SU-DHL-6 (cell line): ENCODE measurements around the gene STUB1.

Experiments used
- H2AFZ ChIP-seq: fragments of 200-600 bp; sonication (generic); 2 replicates; pipeline ENCODE4 v1.6.1; 2014; ENCODE audit warnings: low read depth, mild to moderate bottlenecking, moderate library complexity, mixed read lengths, antibody characterized with exemption, low read length; ENCODE audit not compliant: severe bottlenecking
- H3F3A ChIP-seq: fragments of 200-600 bp; shearing (Covaris generic); 2 replicates; pipeline ENCODE4 v1.6.0; 2016; ENCODE audit warnings: antibody characterized with exemption, mild to moderate bottlenecking; ENCODE audit not compliant: insufficient read depth
- H3K27ac ChIP-seq: fragments of 200-600 bp; sonication (generic); 2 replicates; pipeline ENCODE4 v1.5.1; 2016; ENCODE audit warnings: low read depth, mild to moderate bottlenecking, low read length, moderate library complexity, mixed read lengths
- H3K27me3 ChIP-seq: fragments of 200-600 bp; sonication (generic), shearing (Covaris generic); 2 replicates; pipeline ENCODE4 v1.6.0; 2014; ENCODE audit warnings: mild to moderate bottlenecking, low read length
- H3K36me3 ChIP-seq: fragments of 200-600 bp; sonication (generic); 2 replicates; pipeline ENCODE4 v1.6.1; 2014; ENCODE audit warnings: mild to moderate bottlenecking, low read length, mixed read lengths
- H3K4me2 ChIP-seq: fragments of 300-600, 200-600 bp; shearing (Covaris generic), sonication (generic); 2 replicates; pipeline ENCODE4 v1.6.0; 2014; ENCODE audit warnings: low read length, low read depth, mild to moderate bottlenecking; ENCODE audit not compliant: poor library complexity, severe bottlenecking
- H3K4me3 ChIP-seq: fragments of 200-600 bp; sonication (generic); 2 replicates; pipeline ENCODE4 v1.5.1; 2014; ENCODE audit warnings: antibody characterized with exemption, low read length, mild to moderate bottlenecking, mixed read lengths; ENCODE audit not compliant: insufficient read depth, poor library complexity, severe bottlenecking
- H3K79me2 ChIP-seq: fragments of 200-600 bp; sonication (generic); 2 replicates; pipeline ENCODE4 v1.6.1; 2014; ENCODE audit warnings: mild to moderate bottlenecking, low read length, moderate library complexity; ENCODE audit not compliant: insufficient read depth
- H3K9ac ChIP-seq: fragments of 200-600 bp; sonication (generic); 2 replicates; pipeline ENCODE4 v1.7.0; 2014; ENCODE audit warnings: mild to moderate bottlenecking, low read length
- H3K9me2 ChIP-seq: fragments of 200-600 bp; sonication (generic); replicated peaks from 2 replicates; pipeline ENCODE4 v1.6.1; 2014; ENCODE audit warnings: low read length; ENCODE audit not compliant: insufficient read depth
- H3K9me3 ChIP-seq: fragments of 200-600 bp; sonication (generic); 2 replicates; pipeline ENCODE4 v1.6.1; 2014; ENCODE audit warnings: low read length, mixed read lengths; ENCODE audit not compliant: insufficient read depth
- H4K20me1 ChIP-seq: fragments of 200-600 bp; sonication (generic); 2 replicates; pipeline ENCODE4 v1.6.1; 2014; ENCODE audit warnings: low read depth, mild to moderate bottlenecking, antibody characterized with exemption, low read length, moderate library complexity, mixed read lengths
- CTCF ChIP-seq: fragments of 200-600 bp; sonication (generic); IDR thresholded peaks from one replicate; pipeline ENCODE4 v1.5.1; 2017; ENCODE audit warnings: antibody characterized with exemption, mild to moderate bottlenecking, low read length, moderate library complexity; ENCODE audit not compliant: insufficient read depth, poor library complexity, severe bottlenecking
- EZH2phosphoT487 ChIP-seq: fragments of 200-600 bp; sonication (generic), shearing (Covaris generic); conservative IDR thresholded peaks from 2 replicates; pipeline ENCODE4 v1.6.1; 2018; ENCODE audit warnings: mild to moderate bottlenecking, antibody characterized with exemption, low read length, moderate library complexity, mixed read lengths

Gene STUB1

DNA sequence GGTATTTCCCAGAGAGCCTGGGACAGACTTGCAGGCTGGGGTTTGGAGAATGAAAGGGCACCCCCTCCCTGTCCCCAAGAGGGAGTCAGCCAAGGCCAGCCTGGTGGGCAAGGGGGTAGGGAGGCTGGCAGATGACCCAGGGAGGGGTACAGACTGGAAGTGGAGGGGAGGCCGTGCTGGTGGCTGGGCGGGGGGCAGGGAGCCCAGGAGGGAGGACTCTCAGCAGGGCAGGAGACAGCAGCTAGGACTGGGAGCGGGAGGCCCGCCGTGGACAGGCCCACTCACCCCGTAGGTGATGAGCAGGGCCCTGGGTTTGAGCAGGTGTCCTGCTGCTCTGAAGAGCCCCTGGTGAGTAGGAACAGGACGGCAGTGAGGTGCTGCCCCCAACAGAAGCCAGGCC, 45.2 kb upstream of the STUB1 start:
- Histone ChIP-seq H2AFZ (no peak overlapping the region), H3K27ac (no peak overlapping the region), H3K79me2 (no peaks in the 10 kb centered on the region), H3K27me3 (no peaks in the 10 kb centered on the region), H3K9ac (peak overlapping the region; percentile 87), H3K9me3 (no peaks in the 10 kb centered on the region), H3K36me3 (no peaks in the 10 kb centered on the region), H3K9me2 (no peaks in the 10 kb centered on the region), H3K4me2 (peak overlapping the region; percentile 76), H3F3A (peaks cover 11% of the 10 kb centered on the region), H3K4me3 (no peak overlapping the region), H4K20me1 (no peaks in the 10 kb centered on the region)
- no peak for TF ChIP-seq CTCF
- no peak for TF ChIP-seq EZH2phosphoT487

DNA sequence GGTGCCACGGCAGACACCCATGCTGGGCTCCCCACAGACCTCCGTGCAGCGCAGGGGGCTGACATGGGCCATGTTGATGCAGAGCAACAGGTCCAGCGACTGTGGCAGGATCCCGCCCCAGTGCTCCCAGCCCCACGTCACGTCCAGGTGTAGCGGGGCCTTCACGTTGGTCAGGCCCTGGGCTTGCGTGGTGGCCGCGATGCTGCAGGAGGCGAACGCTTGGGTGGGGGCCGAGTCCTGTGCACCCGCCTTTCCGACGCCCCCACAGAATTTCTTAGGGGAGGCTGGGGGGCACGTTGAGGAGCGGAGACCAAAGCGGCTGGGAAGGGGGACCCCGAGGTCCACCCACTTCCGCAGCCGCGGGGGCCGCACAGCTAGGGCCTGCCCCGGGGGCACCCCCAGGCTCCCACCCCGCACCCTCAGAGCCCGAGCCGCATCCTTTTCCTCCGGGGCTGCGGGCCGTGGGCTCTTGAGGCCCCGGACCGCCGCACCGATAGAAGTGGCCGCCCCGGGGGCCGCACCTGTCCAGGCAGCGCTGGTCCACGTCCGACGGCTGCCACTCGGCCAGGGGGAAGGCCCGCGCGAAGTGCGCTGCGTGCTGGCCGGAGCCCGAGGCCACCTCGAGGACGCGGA, 44.5 kb upstream of the STUB1 start:
- H3K9ac ChIP-seq = peak overlapping the region; percentile 87
- no peak for TF ChIP-seq EZH2phosphoT487
- no peak for TF ChIP-seq CTCF
- no peaks in the 10 kb centered on the region for H4K20me1 ChIP-seq
- H3K9me2 ChIP-seq = no peaks in the 10 kb centered on the region
- no peaks in the 10 kb centered on the region for H3K79me2 ChIP-seq
- H3K4me2 ChIP-seq = peak overlapping the region; percentile 76
- peak overlapping the region; percentile 49 for H2AFZ ChIP-seq
- H3K27me3 ChIP-seq = no peaks in the 10 kb centered on the region
- peaks cover 17% of the 10 kb centered on the region for H3F3A ChIP-seq
- no peaks in the 10 kb centered on the region for H3K36me3 ChIP-seq
- peak overlapping the region; percentile 59 for H3K4me3 ChIP-seq
- H3K9me3 ChIP-seq = no peaks in the 10 kb centered on the region
- H3K27ac ChIP-seq = peak overlapping the region; percentile 8; the same call in 1 of the 2 replicates

- Histone ChIP-seq H4K20me1 (no peaks in the 10 kb centered on the region), H3K79me2 (no peaks in the 10 kb centered on the region; the same call in 1 of the 2 replicates), H3K27me3 (no peaks in the 10 kb centered on the region), H3K9ac (peak within 1 kb of the TSS; percentile 87), H3K4me3 (peak within 1 kb of the TSS; percentile 59), H2AFZ (peak within 1 kb of the TSS; percentile 82), H3F3A (peaks cover 17% of the 10 kb centered on the region), H3K9me3 (no peaks in the 10 kb centered on the region), H3K36me3 (no peaks in the 10 kb centered on the region), H3K9me2 (no peaks in the 10 kb centered on the region), H3K27ac (peak within 1 kb of the TSS; percentile 72), H3K4me2 (peak within 1 kb of the TSS; percentile 76)
- no peak for TF ChIP-seq EZH2phosphoT487
- no peak for TF ChIP-seq CTCF
These were observed 43.8 kb upstream of the STUB1 start, which contains the start of gene METTL26 for GRCh38 chr16:636206-637080. METTL26 (minus strand) TSS chr16:636305; CDS start chr16:636290, 15 bp downstream.
